ENCODE measurements around the gene NDUFV1.

NDUFV1 gene

DNA sequence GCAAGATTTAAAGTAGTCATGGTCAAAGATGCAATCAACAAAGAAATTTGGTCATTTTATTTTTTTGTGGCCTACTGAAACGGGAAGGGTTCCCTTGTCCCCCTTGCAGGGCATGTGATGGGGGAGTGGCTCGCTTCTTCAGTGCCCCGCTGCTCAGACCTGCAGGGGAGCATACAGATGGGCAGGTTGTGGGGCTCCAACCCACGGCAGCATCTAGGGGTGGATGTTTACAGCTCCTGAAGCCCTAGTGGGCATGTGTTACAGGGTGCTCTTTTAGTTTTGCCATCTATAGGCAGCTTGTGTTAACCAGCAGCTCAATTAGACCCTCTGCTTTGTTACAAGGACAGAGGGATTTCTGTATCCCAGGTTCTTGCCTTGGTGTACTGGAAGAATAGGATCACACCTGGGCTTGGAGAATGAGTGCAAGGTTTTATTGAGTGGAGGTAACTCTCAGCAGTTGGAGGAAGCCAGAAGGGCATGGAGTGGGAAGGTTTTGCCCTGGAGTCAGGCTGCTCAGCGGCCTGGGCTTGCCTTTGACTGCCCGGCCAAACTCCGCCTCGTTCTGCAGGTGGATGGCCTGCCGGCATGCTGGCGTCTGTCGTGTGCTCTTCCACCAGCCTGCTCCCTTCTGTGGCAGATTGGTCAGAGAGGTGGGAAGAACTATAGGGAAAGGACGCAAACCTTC lies 13.7 kb upstream of the NDUFV1 start:
- Histone ChIP-seq H3K79me2 (ENCODE audit: low read length) (no peaks in the 10 kb centered on the region), H3K27ac (ENCODE audit: low read length) (no peak overlapping the region), H3K4me2 (ENCODE audit: low read depth, low read length) (no peak overlapping the region), H3K9me3 (replicated peaks; ENCODE audit: insufficient read depth, low read length) (no peaks in the 10 kb centered on the region), H3K4me3 (ENCODE audit: low read length) (no peak overlapping the region), H2AFZ (ENCODE audit: low read length) (no peak overlapping the region), H3K27me3 (replicated peaks; ENCODE audit: insufficient read depth, low read length) (no peaks in the 10 kb centered on the region), H3K36me3 (replicated peaks; ENCODE audit: insufficient read depth, low read length) (no peaks in the 10 kb centered on the region), H4K20me1 (ENCODE audit: insufficient read depth, low read length) (no peaks in the 10 kb centered on the region), H3K9ac (ENCODE audit: low read length) (no peak overlapping the region), H3K4me1 (ENCODE audit: low read length) (peaks cover 5% of the 10 kb centered on the region), H3F3A (ENCODE audit: insufficient read depth, low read length) (peaks cover 4% of the 10 kb centered on the region), H3K9me2 (replicated peaks; ENCODE audit: insufficient read depth, low read length) (no peaks in the 10 kb centered on the region)
- no peak for DNase-seq
- TF ChIP-seq EZH2phosphoT487 (IDR thresholded peaks at IDR 0.05; ENCODE audit: low read length): no peak
- TF ChIP-seq, protein P1, sequence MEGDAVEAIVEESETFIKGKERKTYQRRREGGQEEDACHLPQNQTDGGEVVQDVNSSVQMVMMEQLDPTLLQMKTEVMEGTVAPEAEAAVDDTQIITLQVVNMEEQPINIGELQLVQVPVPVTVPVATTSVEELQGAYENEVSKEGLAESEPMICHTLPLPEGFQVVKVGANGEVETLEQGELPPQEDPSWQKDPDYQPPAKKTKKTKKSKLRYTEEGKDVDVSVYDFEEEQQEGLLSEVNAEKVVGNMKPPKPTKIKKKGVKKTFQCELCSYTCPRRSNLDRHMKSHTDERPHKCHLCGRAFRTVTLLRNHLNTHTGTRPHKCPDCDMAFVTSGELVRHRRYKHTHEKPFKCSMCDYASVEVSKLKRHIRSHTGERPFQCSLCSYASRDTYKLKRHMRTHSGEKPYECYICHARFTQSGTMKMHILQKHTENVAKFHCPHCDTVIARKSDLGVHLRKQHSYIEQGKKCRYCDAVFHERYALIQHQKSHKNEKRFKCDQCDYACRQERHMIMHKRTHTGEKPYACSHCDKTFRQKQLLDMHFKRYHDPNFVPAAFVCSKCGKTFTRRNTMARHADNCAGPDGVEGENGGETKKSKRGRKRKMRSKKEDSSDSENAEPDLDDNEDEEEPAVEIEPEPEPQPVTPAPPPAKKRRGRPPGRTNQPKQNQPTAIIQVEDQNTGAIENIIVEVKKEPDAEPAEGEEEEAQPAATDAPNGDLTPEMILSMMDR (IDR thresholded peaks at IDR 0.05; ENCODE audit: low read length): no peak
- TF ChIP-seq EZH2 (optimal IDR thresholded peaks at IDR 0.05; ENCODE audit: low read depth, low read length): no peak

- H3K4me1 ChIP-seq (ENCODE audit: low read length): no peaks in the 10 kb centered on the region
- no peaks in the 10 kb centered on the region for H3K79me2 ChIP-seq (ENCODE audit: low read length)
- no peaks in the 10 kb centered on the region for H3K36me3 ChIP-seq (replicated peaks; ENCODE audit: insufficient read depth, low read length)
- no peak overlapping the region for H3K9ac ChIP-seq (ENCODE audit: low read length)
- H3K27ac ChIP-seq (ENCODE audit: low read length): no peak overlapping the region
- H3K9me2 ChIP-seq (replicated peaks; ENCODE audit: insufficient read depth, low read length): no peaks in the 10 kb centered on the region
- H3K4me2 ChIP-seq (ENCODE audit: low read depth, low read length): no peak overlapping the region
- H3F3A ChIP-seq (ENCODE audit: insufficient read depth, low read length): no peaks in the 10 kb centered on the region; the same call in 1 of the 2 replicates
- H4K20me1 ChIP-seq (ENCODE audit: insufficient read depth, low read length): no peaks in the 10 kb centered on the region
- TF ChIP-seq EZH2 (optimal IDR thresholded peaks at IDR 0.05; ENCODE audit: low read depth, low read length) (no peak), EZH2phosphoT487 (IDR thresholded peaks at IDR 0.05; ENCODE audit: low read length) (no peak)
- TF ChIP-seq, protein P1 (IDR thresholded peaks at IDR 0.05; ENCODE audit: low read length): no peak
- H3K9me3 ChIP-seq (replicated peaks; ENCODE audit: insufficient read depth, low read length): no peaks in the 10 kb centered on the region
- H2AFZ ChIP-seq (ENCODE audit: low read length): no peak overlapping the region
- no peak overlapping the region for H3K4me3 ChIP-seq (ENCODE audit: low read length)
- no peak for DNase-seq
- H3K27me3 ChIP-seq (replicated peaks; ENCODE audit: insufficient read depth, low read length): no peaks in the 10 kb centered on the region
These were observed 13.2 kb upstream of the NDUFV1 start for GRCh38 chr11:67593565-67593905.

GRCh38 chr11:67594480-67594879 lies 12.3 kb upstream of the NDUFV1 start:
- Histone ChIP-seq H3K27me3 (replicated peaks; ENCODE audit: insufficient read depth, low read length) (no peaks in the 10 kb centered on the region), H3K4me3 (ENCODE audit: low read length) (no peak overlapping the region), H3K27ac (ENCODE audit: low read length) (no peak overlapping the region), H3K4me2 (ENCODE audit: low read depth, low read length) (no peak overlapping the region), H2AFZ (ENCODE audit: low read length) (no peak overlapping the region), H3K9me2 (replicated peaks; ENCODE audit: insufficient read depth, low read length) (no peaks in the 10 kb centered on the region), H3F3A (ENCODE audit: insufficient read depth, low read length) (no peaks in the 10 kb centered on the region; the same call in 1 of the 2 replicates), H3K36me3 (replicated peaks; ENCODE audit: insufficient read depth, low read length) (no peaks in the 10 kb centered on the region), H3K9me3 (replicated peaks; ENCODE audit: insufficient read depth, low read length) (no peaks in the 10 kb centered on the region), H3K4me1 (ENCODE audit: low read length) (peaks cover under 1% of the 10 kb centered on the region; the same call in 1 of the 2 replicates), H4K20me1 (ENCODE audit: insufficient read depth, low read length) (no peaks in the 10 kb centered on the region), H3K79me2 (ENCODE audit: low read length) (no peaks in the 10 kb centered on the region), H3K9ac (ENCODE audit: low read length) (no peak overlapping the region)
- TF ChIP-seq EZH2 (optimal IDR thresholded peaks at IDR 0.05; ENCODE audit: low read depth, low read length) (no peak), EZH2phosphoT487 (IDR thresholded peaks at IDR 0.05; ENCODE audit: low read length) (no peak)
- TF ChIP-seq, protein P1 (IDR thresholded peaks at IDR 0.05; ENCODE audit: low read length): no peak
- no peak for DNase-seq

All from MM.1S (cell line).